SU-DHL-6 (cell line): ENCODE data around the gene ZSWIM5.

Source experiments
- CTCF ChIP-seq: fragments of 200-600 bp; sonication (generic); IDR thresholded peaks from one replicate; pipeline ENCODE4 v1.5.1; 2017; ENCODE audit warnings: antibody characterized with exemption, mild to moderate bottlenecking, low read length, moderate library complexity; ENCODE audit not compliant: insufficient read depth, poor library complexity, severe bottlenecking
- EZH2phosphoT487 ChIP-seq: fragments of 200-600 bp; sonication (generic), shearing (Covaris generic); conservative IDR thresholded peaks from 2 replicates; pipeline ENCODE4 v1.6.1; 2018; ENCODE audit warnings: mild to moderate bottlenecking, antibody characterized with exemption, low read length, moderate library complexity, mixed read lengths

GRCh38 chr1:45172764-45173163 is 33.6 kb downstream of the ZSWIM5 start:
- TF ChIP-seq EZH2phosphoT487 (no peak), CTCF (no peak)
